Thyroid gland (tissue), 4 donors: Measurements from ENCODE around the gene GALNTL6.

Experiments
- POLR2A ChIP-seq, 2 donors: fragments of 450-650 bp; IDR thresholded peaks; one replicate each; pipeline ENCODE4 v1.6.1; 2017; ENCODE audit warnings: antibody characterized with exemption in 2 of 2, mild to moderate bottlenecking in 2 of 2, moderate library complexity in 1 of 2
- TF ChIP-seq, protein P1 (sequence below), 6 experiments: fragments of 200-600 bp in 3 of 6; fragments of 450-650 bp in 3 of 6; sonication (generic) in 3 of 6; IDR thresholded peaks; one replicate each; pipeline ENCODE4 v1.5.1; 2016 to 2019; ENCODE audit warnings: antibody characterized with exemption in 6 of 6, mild to moderate bottlenecking in 2 of 6, inconsistent platforms in 1 of 6, moderate library complexity in 1 of 6

DNA sequence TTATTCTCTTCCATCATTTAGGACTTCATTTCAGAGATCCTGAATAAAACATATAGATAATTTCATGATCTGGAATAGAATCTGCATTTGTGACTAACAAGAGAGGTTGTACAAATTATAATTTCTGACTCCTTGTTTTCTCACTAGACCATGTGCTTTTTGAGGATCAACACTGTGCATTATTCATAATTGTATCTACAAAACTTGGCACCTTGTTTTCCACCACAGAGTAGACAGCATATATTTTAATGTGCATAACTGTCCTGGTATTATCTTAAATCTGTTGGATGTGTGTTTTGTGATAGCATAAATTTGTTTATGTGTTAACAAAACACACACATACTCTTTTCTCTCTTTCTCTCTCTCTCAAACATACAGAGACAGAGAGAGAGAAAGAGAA lies 840.5 kb downstream of the GALNTL6 start:
- TF ChIP-seq POLR2A (IDR thresholded peaks at IDR 0.05) = no peak
- TF ChIP-seq, protein P1, sequence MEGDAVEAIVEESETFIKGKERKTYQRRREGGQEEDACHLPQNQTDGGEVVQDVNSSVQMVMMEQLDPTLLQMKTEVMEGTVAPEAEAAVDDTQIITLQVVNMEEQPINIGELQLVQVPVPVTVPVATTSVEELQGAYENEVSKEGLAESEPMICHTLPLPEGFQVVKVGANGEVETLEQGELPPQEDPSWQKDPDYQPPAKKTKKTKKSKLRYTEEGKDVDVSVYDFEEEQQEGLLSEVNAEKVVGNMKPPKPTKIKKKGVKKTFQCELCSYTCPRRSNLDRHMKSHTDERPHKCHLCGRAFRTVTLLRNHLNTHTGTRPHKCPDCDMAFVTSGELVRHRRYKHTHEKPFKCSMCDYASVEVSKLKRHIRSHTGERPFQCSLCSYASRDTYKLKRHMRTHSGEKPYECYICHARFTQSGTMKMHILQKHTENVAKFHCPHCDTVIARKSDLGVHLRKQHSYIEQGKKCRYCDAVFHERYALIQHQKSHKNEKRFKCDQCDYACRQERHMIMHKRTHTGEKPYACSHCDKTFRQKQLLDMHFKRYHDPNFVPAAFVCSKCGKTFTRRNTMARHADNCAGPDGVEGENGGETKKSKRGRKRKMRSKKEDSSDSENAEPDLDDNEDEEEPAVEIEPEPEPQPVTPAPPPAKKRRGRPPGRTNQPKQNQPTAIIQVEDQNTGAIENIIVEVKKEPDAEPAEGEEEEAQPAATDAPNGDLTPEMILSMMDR (IDR thresholded peaks at IDR 0.05) = no peak
